Activated effector memory CD4-positive, alpha-beta T cell treated with Interleukin-2 at 50 U/mL for 16 hours (primary cell): ENCODE results near the gene TRPC3.
A peak's percentile ranks its signal among the peaks of the same experiment; 100 is the strongest.

ENCODE experiments used
- DNase-seq: peaks from one replicate; pipeline ENCODE4 v3.0.0-alpha.2; 2020

TRPC3 gene

DNA sequence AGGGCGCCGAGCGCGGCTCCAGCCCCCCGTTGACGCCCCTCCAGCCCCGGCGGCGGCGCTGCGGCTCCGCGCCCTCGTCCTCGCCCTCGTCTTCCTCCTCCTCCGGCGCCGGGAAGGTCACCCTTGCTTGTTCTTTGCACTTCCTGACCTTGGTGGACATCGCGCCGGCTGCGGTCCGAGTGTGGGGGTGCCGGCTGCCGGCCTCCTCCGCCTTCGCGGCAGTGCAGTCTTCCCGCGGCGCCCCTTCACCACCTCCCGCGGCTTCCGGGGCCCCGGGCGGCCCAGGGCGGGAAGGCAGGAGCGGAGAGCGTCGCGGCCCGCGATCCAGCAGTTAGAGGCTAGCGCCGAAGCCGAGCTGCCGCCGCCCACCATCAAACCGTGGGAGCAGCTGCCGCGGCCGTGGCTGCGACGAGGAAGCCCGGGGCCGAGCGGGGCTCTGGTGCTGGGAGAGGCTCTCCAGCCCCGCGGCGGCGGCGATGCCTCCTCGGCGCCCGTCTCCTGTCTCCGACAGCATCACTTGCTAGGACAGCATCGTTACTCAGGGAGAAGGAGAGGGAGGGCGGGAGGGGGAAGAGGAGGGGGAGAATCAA lies at the start of gene TRPC3:
TRPC3 (minus strand) TSS at position 540 of the 590 bp plus-strand sequence; CDS start at position 160, 380 bp downstream.
- peak; percentile 11 for DNase-seq

DNA sequence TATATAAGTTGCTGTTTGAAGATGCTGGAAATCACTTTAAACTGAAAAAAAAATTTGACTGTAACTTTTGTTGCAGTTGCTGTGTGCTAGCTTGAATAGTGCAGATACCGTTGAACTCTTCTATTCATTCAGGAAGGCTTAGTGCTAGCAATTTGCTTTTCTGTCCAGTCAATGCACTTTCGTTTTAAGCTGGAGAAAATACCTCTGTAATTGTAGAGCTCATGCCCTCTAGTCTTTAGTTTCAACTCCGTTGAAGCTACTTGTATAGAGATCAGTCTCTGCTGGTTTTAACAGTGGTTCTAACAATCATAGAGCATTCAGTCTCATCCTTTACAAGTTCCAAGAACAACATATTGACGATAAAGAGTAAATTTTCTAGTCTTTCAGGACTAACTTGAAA lies 49.0 kb upstream of the TRPC3 start:
- DNase-seq, result no peak

DNA sequence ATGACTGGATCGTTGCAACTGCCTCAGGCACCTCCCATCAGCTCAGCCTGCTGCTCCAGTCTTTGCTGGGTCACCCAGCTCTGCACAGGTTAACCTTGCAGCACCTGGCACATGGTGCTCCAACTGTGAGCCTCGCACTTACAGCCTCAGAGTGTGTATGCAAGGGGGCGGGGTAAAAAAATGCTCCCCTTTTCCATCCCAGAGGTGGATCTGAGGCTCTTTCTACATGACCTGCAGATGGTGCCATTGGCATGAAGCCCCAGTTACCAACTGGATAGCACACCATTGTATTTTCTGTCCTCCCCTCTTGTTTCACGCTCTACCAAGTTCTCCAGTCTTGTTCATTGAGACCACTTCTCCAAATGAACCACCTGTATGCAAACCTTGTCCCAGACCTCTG lies 46.2 kb upstream of the TRPC3 start:
- no peak for DNase-seq

DNA sequence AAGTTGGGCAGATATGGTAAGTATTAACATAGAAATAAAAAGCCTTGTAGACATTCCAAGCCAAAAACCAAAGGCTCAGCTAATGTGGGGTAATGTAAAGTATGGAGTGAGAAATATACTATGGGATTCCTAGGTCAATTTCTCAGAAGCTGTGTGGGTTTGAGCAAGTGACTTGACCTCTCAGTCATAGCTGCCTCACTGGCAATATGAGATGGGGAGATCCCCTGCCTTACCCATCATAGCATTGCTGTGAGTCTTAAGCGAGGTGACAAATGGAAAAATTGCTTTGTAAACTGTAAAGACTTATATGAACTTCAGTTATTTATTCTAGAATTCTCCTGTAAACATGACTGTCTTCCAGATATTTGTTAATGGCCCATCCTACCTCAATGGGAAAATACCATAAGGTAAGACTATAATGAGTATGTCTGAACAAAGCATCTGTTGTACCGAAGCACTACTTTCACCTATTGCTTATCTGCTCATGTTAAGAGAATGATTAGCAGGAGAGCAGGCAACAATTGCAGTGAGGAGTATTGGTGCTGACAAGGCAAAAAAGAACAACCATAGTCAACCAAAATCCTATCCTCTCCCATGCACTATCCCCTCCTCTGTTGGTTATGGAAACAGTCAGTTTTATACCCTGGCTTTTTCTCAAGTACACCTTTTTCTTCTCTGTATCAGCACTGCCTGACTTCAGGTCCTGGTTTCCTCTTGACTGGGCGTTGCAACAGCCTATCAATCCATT lies 44.1 kb upstream of the TRPC3 start:
- DNase-seq, result no peak

DNA sequence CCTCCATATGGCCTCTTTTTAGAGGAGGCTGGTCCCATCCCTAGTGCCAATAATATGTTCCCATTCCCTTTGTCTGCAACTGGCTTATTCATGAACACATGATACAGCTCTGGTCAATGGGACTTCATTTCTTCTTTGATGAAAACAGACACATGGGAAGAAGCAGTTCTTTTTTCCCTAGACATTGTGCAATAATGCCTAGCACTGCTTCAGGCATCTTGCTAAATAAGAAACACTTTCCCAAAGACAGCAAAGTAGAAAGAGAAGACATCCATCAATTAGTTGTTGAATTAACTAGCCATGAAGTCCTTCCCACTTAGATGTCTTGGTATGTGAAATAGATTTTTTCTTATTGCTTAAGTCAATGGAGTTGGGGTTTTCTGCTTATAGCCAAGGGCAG lies 40.1 kb upstream of the TRPC3 start:
- DNase-seq, result no peak

- no peak for DNase-seq
These were observed 38.6 kb upstream of the TRPC3 start for GRCh38 chr4:121990489-121990888.

DNA sequence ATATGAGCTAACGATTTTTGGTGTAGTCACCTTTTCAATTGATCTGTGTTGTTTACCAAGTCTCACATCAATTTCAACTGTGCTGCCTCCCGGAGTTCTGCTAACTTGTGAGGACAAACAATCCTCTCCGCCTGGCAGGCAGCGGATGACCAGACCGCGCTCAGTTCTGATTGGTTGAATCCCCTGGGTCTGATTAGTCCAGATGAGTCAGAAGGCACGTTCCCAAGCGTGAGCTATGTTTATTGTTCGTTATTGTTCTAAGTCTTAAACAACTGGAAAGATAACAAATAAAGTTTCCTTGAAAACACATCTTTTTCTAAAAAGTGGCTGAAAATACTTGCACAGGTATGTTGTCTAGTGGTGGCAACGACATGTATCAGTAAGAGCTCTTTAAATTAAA lies 37.9 kb upstream of the TRPC3 start:
- no peak for DNase-seq

- DNase-seq, result no peak
These were observed 37.1 kb upstream of the TRPC3 start for GRCh38 chr4:121988950-121989349.

DNA sequence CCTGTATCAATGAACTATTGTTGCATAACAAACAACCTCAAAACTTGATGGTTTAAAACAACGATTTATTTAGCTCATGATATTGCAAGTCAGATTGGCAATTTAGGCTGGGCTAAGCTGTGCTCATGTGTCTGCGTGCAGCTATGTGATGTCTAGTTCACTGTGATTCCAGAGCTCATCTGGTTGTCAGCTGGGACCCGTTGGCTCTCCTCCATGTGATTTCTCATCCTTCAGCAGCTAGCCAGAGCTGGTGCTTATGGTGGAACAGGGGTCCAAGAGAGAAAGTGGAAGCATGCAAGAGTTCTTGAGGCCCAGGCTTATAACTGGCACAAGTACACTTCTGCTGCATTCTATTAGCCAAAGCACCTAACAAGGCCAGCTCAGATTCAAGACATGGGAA lies 28.8 kb upstream of the TRPC3 start:
- no peak for DNase-seq

GRCh38 chr4:121978172-121978516 lies 26.3 kb upstream of the TRPC3 start:
- no peak for DNase-seq

DNA sequence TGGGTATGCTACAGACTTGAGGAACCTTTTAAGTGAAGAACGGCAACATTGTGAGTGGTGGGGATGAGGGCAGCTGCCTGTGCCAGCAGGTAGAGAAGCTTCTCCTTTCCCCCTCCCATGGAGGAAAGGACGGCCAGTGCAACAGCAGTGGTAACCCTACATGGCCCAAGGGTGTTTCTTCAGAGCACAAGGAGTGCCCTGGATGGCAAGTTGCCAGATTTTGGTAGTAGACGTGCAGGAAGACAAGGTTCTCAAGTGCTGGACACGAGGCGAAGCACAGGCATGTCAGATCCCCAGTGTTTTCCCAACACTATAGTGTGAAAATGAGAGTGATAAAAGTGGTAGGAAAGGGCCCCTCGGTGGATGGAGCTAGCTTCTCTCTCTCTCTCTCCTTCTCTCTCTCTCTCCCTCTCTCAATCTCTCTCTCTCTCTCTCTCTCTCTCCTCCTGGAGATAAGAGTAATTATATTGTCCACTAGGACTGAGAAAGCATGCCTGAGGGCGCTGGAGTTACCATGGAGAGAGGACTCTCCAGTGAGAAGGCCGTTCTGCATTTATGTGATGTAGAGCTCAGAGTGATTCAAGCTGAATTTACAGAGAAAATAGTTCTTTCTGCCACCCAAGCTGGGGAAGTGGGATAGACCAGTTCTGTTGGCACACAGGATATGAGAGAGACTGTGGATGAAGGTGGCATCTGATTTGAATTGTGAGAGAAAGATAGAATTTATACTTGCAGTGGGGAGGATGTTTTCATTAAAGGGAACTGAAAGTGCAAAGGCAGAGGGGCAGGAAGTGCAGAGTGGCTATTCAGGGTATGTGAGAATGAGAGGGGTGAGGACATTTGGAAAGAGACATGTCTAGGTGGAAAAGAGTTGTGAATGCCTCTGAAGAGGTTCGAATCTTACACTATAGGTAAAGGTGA lies 25.7 kb upstream of the TRPC3 start:
- DNase-seq, result no peak

DNA sequence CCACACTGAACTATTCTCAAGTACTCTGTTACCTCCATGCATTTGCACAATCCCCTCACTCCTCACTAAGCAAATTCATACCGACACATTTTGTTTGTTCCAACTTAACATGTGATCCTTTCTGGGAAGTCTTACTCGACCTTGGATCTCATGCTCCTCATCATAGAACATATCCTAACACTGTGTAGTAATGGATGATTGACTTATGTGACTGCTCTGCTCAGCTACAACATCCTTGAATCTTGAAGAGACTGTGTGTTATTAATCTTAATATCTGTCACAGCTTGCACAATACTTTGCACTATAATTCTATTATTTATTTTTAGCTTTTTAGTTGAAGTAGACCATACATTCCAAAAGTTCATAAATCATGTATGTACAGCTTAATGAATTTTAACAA lies 23.9 kb upstream of the TRPC3 start:
- no peak for DNase-seq

- no peak for DNase-seq
These were observed 22.0 kb upstream of the TRPC3 start for GRCh38 chr4:121973816-121974215.

GRCh38 chr4:121968859-121969258 lies 17.0 kb upstream of the TRPC3 start:
- DNase-seq, result no peak

DNA sequence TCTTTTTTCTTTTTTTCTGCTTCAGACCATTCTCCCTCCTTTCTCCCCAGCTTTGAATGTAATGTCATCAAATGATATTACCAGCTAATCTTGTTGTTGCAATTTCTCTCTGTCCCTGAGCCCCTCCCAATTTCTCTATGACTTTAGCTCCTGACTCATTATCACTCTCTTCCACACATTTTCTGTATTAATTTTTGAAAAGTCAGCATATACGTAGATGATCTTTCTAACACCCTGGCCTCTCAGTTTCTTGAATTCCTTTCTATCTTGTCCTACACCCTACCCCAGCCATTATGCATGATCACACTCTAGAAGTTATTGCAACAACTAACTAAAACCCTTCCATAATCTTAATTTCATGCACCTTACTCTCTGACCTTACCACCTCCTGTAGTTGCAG lies 13.1 kb upstream of the TRPC3 start:
- DNase-seq, result no peak

- no peak for DNase-seq
These were observed 9.0 kb upstream of the TRPC3 start for GRCh38 chr4:121960818-121961217.

DNA sequence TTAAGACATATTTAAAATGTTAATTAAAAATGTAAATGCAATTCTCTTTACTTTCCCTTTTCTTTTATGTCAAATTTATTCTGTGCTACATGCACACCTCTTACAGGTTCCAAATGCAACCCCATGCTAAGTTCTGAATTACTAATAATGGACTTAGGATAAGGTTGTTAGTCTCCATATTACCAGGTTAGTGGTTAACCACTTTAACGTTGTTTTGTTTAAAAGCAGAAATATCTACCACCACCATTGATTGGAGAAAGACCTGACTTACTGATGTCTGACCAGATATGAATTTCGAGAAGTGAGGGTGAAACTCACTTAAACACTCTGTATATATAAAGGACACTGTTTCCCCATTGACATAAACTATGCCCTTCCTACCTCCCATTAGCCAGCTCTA lies 6.9 kb upstream of the TRPC3 start:
- no peak for DNase-seq

DNA sequence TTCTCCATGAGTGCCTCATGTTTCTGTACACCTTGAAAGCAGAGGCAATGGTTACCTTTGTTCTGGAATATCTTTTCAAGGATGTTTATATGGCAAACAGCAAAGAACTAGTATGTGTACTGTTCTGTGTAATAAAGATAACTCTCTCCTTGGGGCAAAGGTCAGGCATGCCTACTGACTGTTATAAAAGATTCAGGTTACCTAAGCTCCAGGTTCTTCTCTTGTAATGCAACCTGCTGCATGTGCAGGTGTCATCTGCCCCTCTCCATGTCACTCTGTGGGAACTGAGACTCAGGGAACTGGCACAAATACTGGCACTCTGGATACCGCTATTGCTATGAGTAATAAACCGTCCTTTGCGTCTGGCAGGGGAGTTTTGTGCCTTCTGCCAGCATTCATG lies 5.4 kb upstream of the TRPC3 start:
- no peak for DNase-seq

GRCh38 chr4:121953860-121954259 lies 2.0 kb upstream of the TRPC3 start:
- DNase-seq, result no peak

GRCh38 chr4:121952290-121952689 lies 430 bp upstream of the TRPC3 start:
- DNase-seq, result no peak

- peak; percentile 15 for DNase-seq
These were observed 960 bp downstream of the TRPC3 start for GRCh38 chr4:121950680-121951520.

DNA sequence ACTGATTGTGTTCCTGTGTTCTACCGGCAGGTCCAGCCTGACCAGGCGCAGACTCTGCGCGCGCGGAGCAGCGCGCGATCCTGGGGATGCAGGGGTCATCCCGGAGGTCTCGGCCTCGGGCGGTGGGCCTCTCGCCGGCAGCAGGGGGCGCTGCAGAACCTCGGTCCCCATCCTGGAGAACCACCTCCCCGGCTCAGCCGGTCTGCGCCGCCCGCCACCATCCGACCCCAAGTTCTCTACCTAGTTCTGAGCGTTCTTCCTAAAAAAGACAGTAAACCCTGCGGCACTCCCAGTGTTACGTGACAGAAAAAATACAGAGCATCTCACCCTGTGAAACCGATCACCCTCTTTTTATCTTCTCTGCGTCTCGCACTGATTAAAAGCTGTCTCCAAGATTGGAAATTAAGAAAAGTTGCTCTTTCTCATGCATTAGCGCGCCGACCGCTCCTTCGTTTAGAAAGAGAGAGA lies 1.6 kb downstream of the TRPC3 start:
- peak; percentile 75 for DNase-seq

DNA sequence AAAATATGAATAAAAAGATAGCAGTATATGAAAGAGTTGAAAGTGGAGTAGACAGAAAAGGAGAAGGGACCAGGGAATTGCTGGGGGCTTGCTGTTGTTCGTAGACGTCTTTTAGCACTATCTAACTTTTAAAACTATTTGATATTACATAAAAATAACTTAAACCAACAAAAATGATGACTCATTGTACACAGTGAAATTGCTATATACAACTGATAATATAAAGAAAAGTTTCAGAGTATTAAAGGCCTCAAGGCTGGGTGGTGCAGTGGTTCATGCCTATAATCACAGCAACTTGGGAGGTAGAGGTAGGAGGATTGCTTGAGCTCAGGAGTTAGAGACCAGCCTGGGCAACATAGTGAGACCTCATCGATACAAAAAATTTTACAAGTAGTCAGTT lies 5.2 kb downstream of the TRPC3 start:
- DNase-seq, result no peak
